Measurements from ENCODE around the gene STX18.
A peak's percentile ranks its signal among the peaks of the same experiment; 100 is the strongest.
"Not testable (repeated sequence)": the region's sequence is repeated elsewhere in the genome, so short reads cannot be mapped to it uniquely, and the experiment has no call there.

STX18 gene

DNA sequence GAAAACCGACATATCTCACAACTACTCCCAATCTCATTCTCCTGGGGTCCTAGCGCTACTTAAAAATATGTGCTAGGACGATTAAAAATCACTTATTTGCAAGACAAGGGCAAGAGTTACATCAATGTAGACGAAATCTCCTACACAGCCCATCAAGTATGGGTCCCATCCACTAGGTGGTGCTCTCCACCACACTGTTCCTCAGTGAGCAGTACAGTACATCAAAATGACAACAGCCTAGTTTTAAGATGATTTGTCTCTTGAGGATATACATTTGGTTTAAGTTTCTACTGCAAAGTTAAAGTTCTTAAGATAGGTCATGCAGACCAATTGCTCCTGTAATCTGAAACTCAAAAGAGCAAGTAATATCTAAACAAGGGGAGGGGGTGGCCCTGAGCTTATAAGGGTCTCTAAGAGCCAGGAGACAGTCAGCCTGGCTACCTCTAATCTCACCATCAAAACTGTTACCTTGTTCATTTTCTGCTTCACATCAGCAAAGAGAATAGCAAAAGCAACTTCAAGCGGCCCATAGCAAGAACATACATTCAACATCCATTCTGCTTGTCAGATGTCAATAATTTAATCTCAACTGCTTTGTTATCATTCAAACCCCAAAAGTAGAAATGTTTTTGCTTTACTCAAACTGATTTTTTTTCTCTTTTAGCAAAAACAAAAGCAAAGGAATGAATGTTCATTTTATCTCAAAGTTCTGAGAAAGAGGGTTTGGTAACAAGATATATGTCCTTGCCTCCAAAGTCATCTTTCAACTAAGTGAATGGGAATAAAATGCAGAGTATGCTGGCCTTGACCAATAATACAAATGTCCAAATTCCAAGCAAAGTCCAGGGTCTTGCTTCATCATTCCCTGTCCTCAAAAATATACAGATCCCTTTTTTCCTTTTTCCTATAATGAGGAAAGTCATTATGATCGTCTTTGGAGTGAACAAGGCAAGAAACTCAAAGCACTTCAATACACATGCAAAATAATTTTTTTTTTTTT, 53.1 kb downstream of the STX18 start:
- DNase-seq: peak; percentile 72
- no peak overlapping the region for H3K4me3 Mint-ChIP-seq
- H3K36me3 Mint-ChIP-seq (ENCODE audit: low read depth): no peaks in the 10 kb centered on the region
- no peaks in the 10 kb centered on the region for H3K27me3 Mint-ChIP-seq
- H3K9me3 Mint-ChIP-seq: no peaks in the 10 kb centered on the region
- H3K4me1 Mint-ChIP-seq: peaks cover 13% of the 10 kb centered on the region
- no peak overlapping the region for H3K27ac Mint-ChIP-seq
- peak; percentile 97 for ATAC-seq

DNA sequence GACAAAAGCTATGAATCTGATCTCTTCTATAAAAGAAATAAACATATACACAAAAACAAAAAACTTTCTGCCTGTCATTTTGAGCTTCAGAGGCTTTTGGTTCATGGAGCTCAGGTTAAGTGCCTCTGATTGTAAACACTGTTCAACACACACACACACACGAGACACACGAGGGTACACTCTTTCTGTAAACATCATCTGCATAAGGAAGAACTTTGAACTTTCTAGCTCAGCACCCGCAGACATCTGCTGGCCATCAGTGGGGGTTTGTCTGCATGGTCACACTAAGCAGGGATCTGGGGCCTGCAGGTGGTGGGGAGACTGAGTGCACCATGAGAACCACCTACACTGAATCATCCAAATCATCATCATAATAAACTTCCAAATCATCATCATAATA, 54.9 kb downstream of the STX18 start:
- H3K27me3 Mint-ChIP-seq: no peaks in the 10 kb centered on the region
- H3K4me1 Mint-ChIP-seq: peaks cover under 1% of the 10 kb centered on the region
- no peaks in the 10 kb centered on the region for H3K36me3 Mint-ChIP-seq (ENCODE audit: low read depth)
- H3K4me3 Mint-ChIP-seq: no peak overlapping the region
- no peak for ATAC-seq
- H3K9me3 Mint-ChIP-seq: no peaks in the 10 kb centered on the region
- DNase-seq: no peak
- no peak overlapping the region for H3K27ac Mint-ChIP-seq

GRCh38 chr4:4485806-4486205, 56.0 kb downstream of the STX18 start:
- H3K27me3 Mint-ChIP-seq: no peaks in the 10 kb centered on the region
- ATAC-seq: no peak
- no peak for DNase-seq
- H3K4me3 Mint-ChIP-seq: no peak overlapping the region
- no peaks in the 10 kb centered on the region for H3K36me3 Mint-ChIP-seq (ENCODE audit: low read depth)
- H3K4me1 Mint-ChIP-seq: no peaks in the 10 kb centered on the region
- no peaks in the 10 kb centered on the region for H3K9me3 Mint-ChIP-seq
- H3K27ac Mint-ChIP-seq: no peak overlapping the region

- H3K27ac Mint-ChIP-seq: no peak overlapping the region
Measured at GRCh38 chr4:4481399-4481994, 60.4 kb downstream of the STX18 start.

DNA sequence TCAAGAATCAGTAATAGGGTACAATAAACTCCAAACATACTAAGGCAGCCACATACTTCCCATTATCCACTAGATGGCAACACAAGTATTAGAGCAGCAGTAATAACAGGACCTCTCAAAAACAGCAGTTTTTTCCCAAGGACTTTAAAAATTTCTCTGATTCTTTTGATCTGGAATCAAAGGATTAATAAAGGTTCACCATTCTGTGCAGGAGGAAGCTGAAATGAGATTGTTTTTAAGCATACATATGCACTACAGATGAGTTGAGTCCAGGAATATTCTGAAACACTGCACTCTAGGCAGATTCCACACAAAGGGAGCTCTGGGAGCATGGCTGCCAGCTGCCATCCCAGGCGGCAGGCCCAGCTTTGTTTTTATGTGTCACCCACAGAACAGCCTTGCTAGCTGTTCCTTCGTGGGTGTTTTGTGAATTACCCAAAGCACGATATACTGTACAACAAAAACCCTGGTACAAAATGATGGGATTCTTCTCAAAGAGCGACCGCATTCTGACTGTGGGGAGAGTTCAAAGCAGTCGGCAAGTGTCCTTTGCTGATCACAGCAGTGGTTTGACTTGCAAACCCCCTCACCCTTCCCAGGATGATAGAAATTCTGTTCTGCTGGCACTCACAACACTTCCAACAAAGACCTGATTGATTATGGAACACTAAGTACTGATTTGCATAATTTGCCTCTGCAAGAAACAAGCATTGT, 61.0 kb downstream of the STX18 start:
- H3K27ac Mint-ChIP-seq: no peak overlapping the region
- H3K4me3 Mint-ChIP-seq: no peak overlapping the region
- H3K36me3 Mint-ChIP-seq (ENCODE audit: low read depth): no peaks in the 10 kb centered on the region
- H3K27me3 Mint-ChIP-seq: no peaks in the 10 kb centered on the region
- no peaks in the 10 kb centered on the region for H3K4me1 Mint-ChIP-seq
- no peaks in the 10 kb centered on the region for H3K9me3 Mint-ChIP-seq
- ATAC-seq: no peak
- DNase-seq: no peak

More at GRCh38 chr4:4481399-4481994, 60.4 kb downstream of the STX18 start:
- no peaks in the 10 kb centered on the region for H3K27me3 Mint-ChIP-seq
- no peaks in the 10 kb centered on the region for H3K4me1 Mint-ChIP-seq
- H3K36me3 Mint-ChIP-seq (ENCODE audit: low read depth): no peaks in the 10 kb centered on the region
- no peak for ATAC-seq
- DNase-seq: no peak
- no peaks in the 10 kb centered on the region for H3K9me3 Mint-ChIP-seq
- no peak overlapping the region for H3K4me3 Mint-ChIP-seq

- H3K4me3 Mint-ChIP-seq: no peak overlapping the region
- H3K27me3 Mint-ChIP-seq: no peaks in the 10 kb centered on the region
- H3K9me3 Mint-ChIP-seq: no peaks in the 10 kb centered on the region
- H3K4me1 Mint-ChIP-seq: no peaks in the 10 kb centered on the region
- ATAC-seq: no peak
- no peaks in the 10 kb centered on the region for H3K36me3 Mint-ChIP-seq (ENCODE audit: low read depth)
- no peak for DNase-seq
- no peak overlapping the region for H3K27ac Mint-ChIP-seq
Measured at GRCh38 chr4:4480205-4480604, 61.6 kb downstream of the STX18 start.

DNA sequence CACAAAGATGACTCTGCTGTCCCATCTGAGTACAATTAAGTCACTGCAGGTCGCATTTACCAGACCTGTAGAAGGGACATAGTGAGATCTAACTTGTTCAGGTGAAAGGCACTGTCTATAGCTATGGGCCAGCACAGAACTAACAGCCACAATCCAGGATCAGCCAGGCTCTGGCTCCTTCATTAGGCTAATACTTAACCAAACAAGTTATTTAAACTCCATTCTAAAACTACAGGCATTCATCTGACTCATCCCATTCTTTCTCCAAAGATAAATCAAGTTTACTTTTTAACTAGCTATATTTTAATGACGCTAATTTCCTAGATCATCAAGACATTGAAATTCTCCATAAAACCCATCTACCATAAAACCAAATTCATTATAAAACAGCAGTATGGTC, 62.5 kb downstream of the STX18 start:
- Mint-ChIP-seq H3K27me3 (no peaks in the 10 kb centered on the region), H3K36me3 (ENCODE audit: low read depth) (no peaks in the 10 kb centered on the region), H3K4me1 (no peaks in the 10 kb centered on the region), H3K4me3 (no peak overlapping the region), H3K27ac (no peak overlapping the region), H3K9me3 (no peaks in the 10 kb centered on the region)
- DNase-seq (no peak), ATAC-seq (no peak)

GRCh38 chr4:4477796-4478195, 64.1 kb downstream of the STX18 start:
- no peak for ATAC-seq
- H3K9me3 Mint-ChIP-seq: no peaks in the 10 kb centered on the region
- H3K27me3 Mint-ChIP-seq: no peaks in the 10 kb centered on the region
- peaks cover 6% of the 10 kb centered on the region for H3K4me1 Mint-ChIP-seq
- H3K27ac Mint-ChIP-seq: no peak overlapping the region
- no peak for DNase-seq
- no peak overlapping the region for H3K4me3 Mint-ChIP-seq
- no peaks in the 10 kb centered on the region for H3K36me3 Mint-ChIP-seq (ENCODE audit: low read depth)

GRCh38 chr4:4477391-4477790, 64.5 kb downstream of the STX18 start:
- DNase-seq (no peak), ATAC-seq (no peak)
- Mint-ChIP-seq H3K36me3 (ENCODE audit: low read depth) (no peaks in the 10 kb centered on the region), H3K9me3 (no peaks in the 10 kb centered on the region), H3K4me1 (peaks cover 6% of the 10 kb centered on the region), H3K27ac (no peak overlapping the region), H3K27me3 (no peaks in the 10 kb centered on the region), H3K4me3 (no peak overlapping the region)

- no peak for DNase-seq
Measured at GRCh38 chr4:4474476-4474875, 67.4 kb downstream of the STX18 start.

GRCh38 chr4:4472344-4472958, 69.4 kb downstream of the STX18 start:
- no peak overlapping the region for H3K4me3 Mint-ChIP-seq
- no peak for DNase-seq
- H3K4me1 Mint-ChIP-seq: peaks cover 6% of the 10 kb centered on the region
- H3K9me3 Mint-ChIP-seq: no peaks in the 10 kb centered on the region
- peaks cover 19% of the 10 kb centered on the region for H3K36me3 Mint-ChIP-seq (ENCODE audit: low read depth)
- H3K27ac Mint-ChIP-seq: no peak overlapping the region
- no peaks in the 10 kb centered on the region for H3K27me3 Mint-ChIP-seq
- ATAC-seq: no peak

More at GRCh38 chr4:4474476-4474875, 67.4 kb downstream of the STX18 start:
- H3K36me3 Mint-ChIP-seq (ENCODE audit: low read depth): peaks cover 8% of the 10 kb centered on the region
- no peaks in the 10 kb centered on the region for H3K27me3 Mint-ChIP-seq
- H3K27ac Mint-ChIP-seq: no peak overlapping the region
- ATAC-seq: no peak
- no peak overlapping the region for H3K4me3 Mint-ChIP-seq
- H3K9me3 Mint-ChIP-seq: no peaks in the 10 kb centered on the region
- H3K4me1 Mint-ChIP-seq: peaks cover 6% of the 10 kb centered on the region

GRCh38 chr4:4471195-4471594, 70.7 kb downstream of the STX18 start:
- ATAC-seq (no peak), DNase-seq (no peak)
- Mint-ChIP-seq H3K4me3 (no peak overlapping the region), H3K4me1 (peaks cover 6% of the 10 kb centered on the region), H3K27me3 (no peaks in the 10 kb centered on the region), H3K9me3 (peaks cover 4% of the 10 kb centered on the region), H3K36me3 (ENCODE audit: low read depth) (peaks cover 31% of the 10 kb centered on the region), H3K27ac (peak overlapping the region; percentile 24)

DNA sequence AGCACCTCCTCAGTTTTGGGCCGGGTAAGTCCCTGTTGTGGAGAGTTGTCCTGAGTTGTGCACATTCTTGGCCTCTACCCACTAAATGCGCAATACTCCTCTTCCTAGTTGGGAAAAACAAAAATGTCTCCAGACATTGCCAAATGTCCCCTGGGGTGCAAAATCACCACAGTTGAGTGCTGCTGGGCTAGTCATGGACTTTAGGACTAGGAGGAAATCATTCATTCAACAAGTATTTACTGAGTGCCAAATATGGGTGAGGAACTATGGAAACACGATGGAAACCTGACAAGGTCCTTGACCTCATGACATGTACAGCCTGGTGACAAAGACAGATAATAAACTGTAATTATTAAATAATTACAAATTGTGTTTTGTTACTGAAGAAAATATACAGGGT, 71.6 kb downstream of the STX18 start:
- DNase-seq (no peak), ATAC-seq (no peak)
- H3K27ac Mint-ChIP-seq: no peak overlapping the region
- no peaks in the 10 kb centered on the region for H3K27me3 Mint-ChIP-seq
- peaks cover 41% of the 10 kb centered on the region for H3K36me3 Mint-ChIP-seq (ENCODE audit: low read depth)
- no peak overlapping the region for H3K4me3 Mint-ChIP-seq
- peaks cover 9% of the 10 kb centered on the region for H3K9me3 Mint-ChIP-seq
- peaks cover 6% of the 10 kb centered on the region for H3K4me1 Mint-ChIP-seq

DNA sequence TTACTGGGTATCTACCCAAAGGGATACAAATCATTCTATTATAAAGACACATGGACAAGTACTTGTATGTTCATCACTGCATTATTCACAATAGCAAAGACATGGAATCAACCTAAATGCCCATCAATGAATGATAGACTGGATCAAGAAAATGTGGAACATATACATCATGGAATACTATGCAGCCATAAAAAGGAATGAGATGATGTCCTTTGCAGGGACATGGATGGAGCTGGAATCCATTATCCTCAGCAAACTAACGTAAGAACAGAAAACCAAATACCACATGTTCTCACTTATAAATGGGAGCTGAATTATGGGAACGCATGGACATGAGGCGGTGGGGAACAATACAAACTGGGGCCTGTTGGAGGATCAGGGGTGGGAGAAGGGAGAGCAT, 76.6 kb downstream of the STX18 start:
- not testable (repeated sequence) for H3K27me3 Mint-ChIP-seq, H3K9me3 Mint-ChIP-seq, H3K4me3 Mint-ChIP-seq, ATAC-seq, DNase-seq, H3K27ac Mint-ChIP-seq
- Mint-ChIP-seq H3K36me3 (ENCODE audit: low read depth) (peaks cover 46% of the 10 kb centered on the region), H3K4me1 (peaks cover 31% of the 10 kb centered on the region)

Measured in activated naive CD8-positive, alpha-beta T cell treated with anti-CD3 and anti-CD28 coated beads, Interleukin-2, amount 50 U/mL, for 24 hours (primary cell).